Body of pancreas (tissue), 4 donors: ENCODE data around the gene SLC4A1AP.

Source experiments
- POLR2A ChIP-seq, 3 donors: fragments of 450-650 bp; IDR thresholded peaks; one replicate each; pipeline ENCODE4 v1.6.1; 2016; ENCODE audit warnings: antibody characterized with exemption in 3 of 3, mild to moderate bottlenecking in 2 of 3
- TF ChIP-seq, protein P1 (sequence below), 7 experiments: fragments of 450-650 bp in 4 of 7; fragments of 200-600 bp in 3 of 7; sonication (generic) in 3 of 7; IDR thresholded peaks; one replicate each; pipeline ENCODE4 v1.5.1; 2016 to 2019; ENCODE audit warnings: antibody characterized with exemption in 7 of 7

DNA sequence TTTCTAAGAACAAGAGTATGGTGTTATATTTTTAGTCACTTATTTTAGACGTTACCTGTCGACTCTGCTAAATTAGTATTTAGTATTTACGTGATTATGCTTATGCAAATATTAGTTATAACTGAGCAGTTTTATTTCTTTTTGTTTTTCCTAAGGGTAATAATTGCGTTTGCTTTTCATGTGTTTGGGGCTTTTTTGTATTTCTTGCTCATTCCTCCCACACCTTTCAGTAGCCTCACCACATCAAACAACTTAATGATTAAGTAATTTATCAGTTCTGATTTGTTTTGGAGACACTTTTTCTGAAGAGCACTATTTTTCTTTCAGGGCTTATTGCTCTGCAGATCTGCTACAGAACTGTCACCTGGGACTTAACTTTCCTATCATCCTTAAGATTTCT, 7.5 kb downstream of the SLC4A1AP start:
- TF ChIP-seq, protein P1, sequence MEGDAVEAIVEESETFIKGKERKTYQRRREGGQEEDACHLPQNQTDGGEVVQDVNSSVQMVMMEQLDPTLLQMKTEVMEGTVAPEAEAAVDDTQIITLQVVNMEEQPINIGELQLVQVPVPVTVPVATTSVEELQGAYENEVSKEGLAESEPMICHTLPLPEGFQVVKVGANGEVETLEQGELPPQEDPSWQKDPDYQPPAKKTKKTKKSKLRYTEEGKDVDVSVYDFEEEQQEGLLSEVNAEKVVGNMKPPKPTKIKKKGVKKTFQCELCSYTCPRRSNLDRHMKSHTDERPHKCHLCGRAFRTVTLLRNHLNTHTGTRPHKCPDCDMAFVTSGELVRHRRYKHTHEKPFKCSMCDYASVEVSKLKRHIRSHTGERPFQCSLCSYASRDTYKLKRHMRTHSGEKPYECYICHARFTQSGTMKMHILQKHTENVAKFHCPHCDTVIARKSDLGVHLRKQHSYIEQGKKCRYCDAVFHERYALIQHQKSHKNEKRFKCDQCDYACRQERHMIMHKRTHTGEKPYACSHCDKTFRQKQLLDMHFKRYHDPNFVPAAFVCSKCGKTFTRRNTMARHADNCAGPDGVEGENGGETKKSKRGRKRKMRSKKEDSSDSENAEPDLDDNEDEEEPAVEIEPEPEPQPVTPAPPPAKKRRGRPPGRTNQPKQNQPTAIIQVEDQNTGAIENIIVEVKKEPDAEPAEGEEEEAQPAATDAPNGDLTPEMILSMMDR (IDR thresholded peaks at IDR 0.05): no peak
- no peak for TF ChIP-seq POLR2A (IDR thresholded peaks at IDR 0.05)
